Upper lobe of left lung (tissue), 6 donors: ENCODE measurements around the gene SEMA3D. TPM values are rescaled to one million over a fixed set of nuclear protein-coding genes. Genes with fewer than 3 reads are reported as not detected.

Source experiments
- ATAC-seq, 2 donors: fragments of 200-7000 bp; cut with Tn5 transposase; one replicate each; pipeline ENCODE4 v1.9.1; 2022; ENCODE audit warnings: mild to moderate bottlenecking in 2 of 2, moderate library complexity in 2 of 2; ENCODE audit not compliant: low FRiP score in 2 of 2
- DNase-seq, 2 donors: peaks; one replicate each; pipeline ENCODE4 v3.0.0-alpha.2; 2019 to 2020
- H3K27ac ChIP-seq, 4 donors: fragments of 200-600 bp; sonication (generic); one replicate each; pipeline ENCODE4 v1.5.1; 2016 to 2019
- H3K27me3 ChIP-seq, 4 donors: fragments of 200-600 bp; sonication (generic); one replicate each; pipeline ENCODE4 v1.5.1; 2017 to 2019
- H3K36me3 ChIP-seq, 4 donors: fragments of 200-600 bp; sonication (generic); one replicate each; pipeline ENCODE4 v1.5.1; 2016 to 2019
- H3K4me1 ChIP-seq, 4 donors: fragments of 200-600 bp; sonication (generic); one replicate each; pipeline ENCODE4 v1.5.1; 2018 to 2019
- H3K4me3 ChIP-seq, 4 donors: fragments of 200-600 bp; sonication (generic); one replicate each; pipeline ENCODE4 v1.5.1; 2017 to 2019; ENCODE audit warnings: mild to moderate bottlenecking in 2 of 4, moderate library complexity in 1 of 4
- H3K9me3 ChIP-seq, 4 donors: fragments of 200-600 bp; sonication (generic); one replicate each; pipeline ENCODE4 v1.5.1; 2018 to 2019
- EP300 ChIP-seq, 4 donors: sonication (generic); formaldehyde crosslinking; IDR thresholded peaks; one replicate each; pipeline ENCODE4 v1.5.1; 2017; ENCODE audit warnings: antibody characterized with exemption in 4 of 4, control low read depth in 2 of 4
- POLR2A ChIP-seq, 4 donors: fragments of 450-650 bp; IDR thresholded peaks; one replicate each; pipeline ENCODE4 v1.5.1; 2016 to 2017; ENCODE audit warnings: antibody characterized with exemption in 4 of 4, mild to moderate bottlenecking in 2 of 4
- POLR2AphosphoS5 ChIP-seq, 2 donors: sonication (generic); formaldehyde crosslinking; IDR thresholded peaks; one replicate each; pipeline ENCODE4 v1.5.1; 2017; ENCODE audit warnings: antibody characterized with exemption in 2 of 2
- WGBS, 2 donors: methylation state at CpG; one replicate each; pipeline ENCODE4 v1.1.5; 2017 to 2018; 5-methylcytosine and 5-hydroxymethylcytosine counted together
- total RNA-seq, 6 donors: library from RNA; depleted of rRNA in 4 of 6; stranded (reverse); fragments of >200 nt in 4 of 6; gene quantifications; one replicate each; pipeline versions ENCODE4 v1.1.0 to v1.2.1, GENCODE V29; 2016 to 2021
- TF ChIP-seq, protein P1 (sequence below), 6 experiments: fragments of 450-650 bp in 4 of 6; fragments of 200-600 bp in 2 of 6; sonication (generic) in 2 of 6; IDR thresholded peaks; one replicate each; pipeline ENCODE4 v1.5.1; 2016 to 2019; ENCODE audit warnings: antibody characterized with exemption in 6 of 6
- donor health status: DM: no; HTN: no; CAD: no; lungs with moderate emphysema.
- donor health status: DM: no; HTN: yes; CAD: no; lungs with severe emphysema.

The SEMA3D gene
- total RNA-seq, 6 donors from 2014 or later: 1.7 to 8.1 (median 3.5) TPM

DNA sequence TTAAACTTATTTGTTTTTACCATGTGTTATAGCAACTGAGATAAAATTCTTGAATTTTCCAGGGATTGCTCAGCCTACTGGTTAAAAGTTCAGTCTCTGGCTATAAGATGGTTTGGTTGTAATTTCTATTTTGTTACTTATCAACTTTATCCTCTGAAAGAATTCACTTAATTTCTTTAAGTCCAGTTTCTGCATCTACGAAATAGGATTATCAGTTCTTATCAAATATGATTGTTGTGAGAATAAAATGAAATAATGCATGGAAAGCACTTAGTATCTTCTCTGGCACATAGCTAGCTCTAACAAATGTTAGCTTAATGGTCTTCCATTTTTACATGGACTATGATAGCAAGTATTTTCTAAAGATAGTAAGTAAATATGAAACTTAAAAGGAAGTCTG lies 53.3 kb downstream of the SEMA3D start:
- WGBS, 2 donors: 68 to 76% methylated on average over 1 of the region's 1 CpG
- no peaks in the 10 kb centered on the region for H3K4me1 ChIP-seq
- ATAC-seq (no peak), DNase-seq (no peak)
- H3K4me3 ChIP-seq: no peak overlapping the region
- H3K9me3 ChIP-seq: no peaks in the 10 kb centered on the region
- H3K27ac ChIP-seq: no peak overlapping the region
- no peaks in the 10 kb centered on the region for H3K27me3 ChIP-seq
- TF ChIP-seq, protein P1, sequence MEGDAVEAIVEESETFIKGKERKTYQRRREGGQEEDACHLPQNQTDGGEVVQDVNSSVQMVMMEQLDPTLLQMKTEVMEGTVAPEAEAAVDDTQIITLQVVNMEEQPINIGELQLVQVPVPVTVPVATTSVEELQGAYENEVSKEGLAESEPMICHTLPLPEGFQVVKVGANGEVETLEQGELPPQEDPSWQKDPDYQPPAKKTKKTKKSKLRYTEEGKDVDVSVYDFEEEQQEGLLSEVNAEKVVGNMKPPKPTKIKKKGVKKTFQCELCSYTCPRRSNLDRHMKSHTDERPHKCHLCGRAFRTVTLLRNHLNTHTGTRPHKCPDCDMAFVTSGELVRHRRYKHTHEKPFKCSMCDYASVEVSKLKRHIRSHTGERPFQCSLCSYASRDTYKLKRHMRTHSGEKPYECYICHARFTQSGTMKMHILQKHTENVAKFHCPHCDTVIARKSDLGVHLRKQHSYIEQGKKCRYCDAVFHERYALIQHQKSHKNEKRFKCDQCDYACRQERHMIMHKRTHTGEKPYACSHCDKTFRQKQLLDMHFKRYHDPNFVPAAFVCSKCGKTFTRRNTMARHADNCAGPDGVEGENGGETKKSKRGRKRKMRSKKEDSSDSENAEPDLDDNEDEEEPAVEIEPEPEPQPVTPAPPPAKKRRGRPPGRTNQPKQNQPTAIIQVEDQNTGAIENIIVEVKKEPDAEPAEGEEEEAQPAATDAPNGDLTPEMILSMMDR (IDR thresholded peaks at IDR 0.05): no peak
- TF ChIP-seq EP300 (IDR thresholded peaks at IDR 0.05) (no peak), POLR2A (IDR thresholded peaks at IDR 0.05) (no peak), POLR2AphosphoS5 (IDR thresholded peaks at IDR 0.05) (no peak)
- H3K36me3 ChIP-seq: no peaks in the 10 kb centered on the region

- H3K27me3 ChIP-seq: no peaks in the 10 kb centered on the region
- H3K36me3 ChIP-seq: no peaks in the 10 kb centered on the region
- no peak overlapping the region for H3K27ac ChIP-seq
- no peak overlapping the region for H3K4me3 ChIP-seq
- H3K9me3 ChIP-seq: no peaks in the 10 kb centered on the region
- 85 to 90% methylated on average over 2 of the region's 2 CpGs for WGBS, 2 donors
- TF ChIP-seq, protein P1 (IDR thresholded peaks at IDR 0.05): no peak
- TF ChIP-seq EP300 (IDR thresholded peaks at IDR 0.05) (no peak), POLR2AphosphoS5 (IDR thresholded peaks at IDR 0.05) (no peak), POLR2A (IDR thresholded peaks at IDR 0.05) (no peak)
- no peak for ATAC-seq
- H3K4me1 ChIP-seq: no peaks in the 10 kb centered on the region
- no peak for DNase-seq
Observed at GRCh38 chr7:85133006-85133405, 53.9 kb downstream of the SEMA3D start.

DNA sequence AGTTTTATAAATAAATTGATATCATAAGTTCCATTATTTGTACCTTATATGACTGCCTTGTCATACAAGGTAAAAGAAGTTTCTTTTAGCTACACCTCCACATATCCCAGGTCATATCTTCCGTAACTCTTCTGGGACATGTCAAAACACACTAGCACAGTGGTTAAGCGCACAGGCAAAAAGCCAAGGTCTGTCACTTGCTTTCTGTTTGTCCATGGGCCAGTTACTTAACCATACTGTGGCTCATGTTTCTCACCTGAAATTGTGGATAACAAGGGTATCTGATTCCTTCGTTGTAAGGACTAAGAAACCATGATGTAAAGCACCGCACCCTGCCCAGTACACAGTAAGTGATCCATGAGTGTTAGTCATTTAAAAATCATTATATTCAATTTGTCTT lies 56.2 kb downstream of the SEMA3D start:
- 86 to 90% methylated on average over 4 of the region's 4 CpGs for WGBS, 2 donors
- Histone ChIP-seq H3K36me3 (no peaks in the 10 kb centered on the region), H3K4me1 (no peaks in the 10 kb centered on the region), H3K4me3 (no peak overlapping the region), H3K9me3 (no peaks in the 10 kb centered on the region), H3K27ac (no peak overlapping the region), H3K27me3 (no peaks in the 10 kb centered on the region)
- TF ChIP-seq, protein P1 (IDR thresholded peaks at IDR 0.05): no peak
- TF ChIP-seq POLR2AphosphoS5 (IDR thresholded peaks at IDR 0.05): no peak
- no peak for TF ChIP-seq EP300 (IDR thresholded peaks at IDR 0.05)
- TF ChIP-seq POLR2A (IDR thresholded peaks at IDR 0.05): no peak
- DNase-seq (no peak), ATAC-seq (no peak)

DNA sequence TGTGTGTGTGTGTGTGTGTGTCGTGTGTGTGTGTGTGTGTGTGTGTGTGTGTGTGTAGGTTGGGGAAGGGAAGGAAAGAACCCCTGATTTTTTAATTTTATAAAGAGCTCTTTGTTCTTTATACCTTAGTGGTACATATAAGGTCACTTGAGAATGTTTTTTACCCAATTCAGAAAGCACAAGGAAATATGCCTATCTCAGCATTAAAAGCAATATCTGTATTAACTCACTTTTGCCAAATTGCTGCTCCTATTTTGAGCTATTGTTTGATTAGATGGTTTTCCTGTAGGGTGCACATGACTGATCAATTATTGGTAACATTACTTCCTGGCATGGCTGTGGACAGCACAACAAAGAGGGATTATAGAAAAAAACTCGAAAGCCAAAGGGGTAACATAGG lies 60.5 kb downstream of the SEMA3D start:
- ATAC-seq (no peak), DNase-seq (no peak)
- Histone ChIP-seq H3K4me1 (no peaks in the 10 kb centered on the region), H3K4me3 (no peak overlapping the region), H3K27me3 (no peaks in the 10 kb centered on the region), H3K9me3 (no peaks in the 10 kb centered on the region), H3K27ac (no peak overlapping the region), H3K36me3 (no peaks in the 10 kb centered on the region)
- TF ChIP-seq POLR2AphosphoS5 (IDR thresholded peaks at IDR 0.05) (no peak), POLR2A (IDR thresholded peaks at IDR 0.05) (no peak), EP300 (IDR thresholded peaks at IDR 0.05) (no peak)
- TF ChIP-seq, protein P1 (IDR thresholded peaks at IDR 0.05): no peak
- 48 to 50% methylated on average over 2 of the region's 2 CpGs for WGBS, 2 donors

DNA sequence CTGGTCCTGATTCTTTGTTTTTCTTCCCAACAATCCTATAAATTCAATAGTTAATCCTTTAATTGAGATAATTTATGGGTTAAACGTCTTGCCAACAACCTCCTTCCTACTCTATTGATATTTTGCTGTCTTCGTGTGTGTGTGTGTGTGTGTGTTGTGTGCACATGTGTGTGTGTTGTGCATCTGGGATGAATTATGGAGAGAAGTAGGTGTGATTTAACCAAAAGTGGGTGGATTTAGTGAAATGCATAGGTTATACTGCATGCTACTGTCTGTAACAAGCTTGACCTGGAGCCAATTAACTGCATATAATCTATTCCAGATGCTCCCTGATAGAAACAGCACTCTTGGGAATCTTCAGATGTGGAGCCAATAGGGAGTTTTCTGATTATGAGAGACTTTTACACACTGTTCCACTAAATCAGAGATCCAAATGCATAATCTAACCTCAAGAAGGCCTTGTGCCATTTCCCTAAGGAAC lies 61.2 kb downstream of the SEMA3D start:
- H3K36me3 ChIP-seq: no peaks in the 10 kb centered on the region
- TF ChIP-seq POLR2A (IDR thresholded peaks at IDR 0.05) (no peak), POLR2AphosphoS5 (IDR thresholded peaks at IDR 0.05) (no peak), EP300 (IDR thresholded peaks at IDR 0.05) (no peak)
- TF ChIP-seq, protein P1 (IDR thresholded peaks at IDR 0.05): no peak
- ATAC-seq: no peak
- 48 to 82% methylated on average over 2 of the region's 2 CpGs for WGBS, 2 donors
- H3K4me3 ChIP-seq: no peak overlapping the region
- no peaks in the 10 kb centered on the region for H3K9me3 ChIP-seq
- no peaks in the 10 kb centered on the region for H3K27me3 ChIP-seq
- H3K27ac ChIP-seq: no peak overlapping the region
- DNase-seq: no peak
- H3K4me1 ChIP-seq: no peaks in the 10 kb centered on the region
